Liver (tissue), 3 donors: ENCODE results near the gene ITGA11.

Source experiments
- CTCF ChIP-seq: fragments of 150-350 bp; IDR thresholded peaks from 2 replicates; pipeline ENCODE4 v1.5.1; 2017; ENCODE audit warnings: improper control_type of control experiment, low read depth, low read length; ENCODE audit not compliant: missing input control
- GABPA ChIP-seq, 2 donors: IDR thresholded peaks in 1 of 2; conservative IDR thresholded peaks in 1 of 2; 2 replicates each; pipeline ENCODE4 v1.6.1; 2016; ENCODE audit warnings: antibody characterized with exemption in 2 of 2, mild to moderate bottlenecking in 1 of 2, moderate library complexity in 1 of 2
- HNF4A ChIP-seq, 2 donors: conservative IDR thresholded peaks; 2 replicates each; pipeline ENCODE4 v1.6.1; 2016; ENCODE audit warnings: antibody characterized with exemption in 2 of 2, mild to moderate bottlenecking in 2 of 2
- HNF4G ChIP-seq: IDR thresholded peaks from 2 replicates; pipeline ENCODE4 v1.6.1; 2016; ENCODE audit warnings: antibody characterized with exemption
- REST ChIP-seq: IDR thresholded peaks from 2 replicates; pipeline ENCODE4 v1.6.1; 2016; ENCODE audit warnings: antibody characterized with exemption, mild to moderate bottlenecking
- TAF1 ChIP-seq: conservative IDR thresholded peaks from 2 replicates; pipeline ENCODE4 v1.6.1; 2016; ENCODE audit warnings: antibody characterized with exemption, mild to moderate bottlenecking
- YY1 ChIP-seq: IDR thresholded peaks from 2 replicates; pipeline ENCODE4 v1.6.1; 2016; ENCODE audit warnings: antibody characterized with exemption, mild to moderate bottlenecking
- TF ChIP-seq, protein P1 (sequence below): IDR thresholded peaks from 2 replicates; pipeline ENCODE4 v1.6.1; 2016; ENCODE audit warnings: antibody characterized with exemption
- TF ChIP-seq, protein P2 (sequence below): IDR thresholded peaks from 2 replicates; pipeline ENCODE4 v1.6.1; 2016; ENCODE audit warnings: antibody characterized with exemption
- donor health status: healthy.
- donor health status: healthy.

- TF ChIP-seq, protein P1, sequence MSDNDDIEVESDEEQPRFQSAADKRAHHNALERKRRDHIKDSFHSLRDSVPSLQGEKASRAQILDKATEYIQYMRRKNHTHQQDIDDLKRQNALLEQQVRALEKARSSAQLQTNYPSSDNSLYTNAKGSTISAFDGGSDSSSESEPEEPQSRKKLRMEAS, result no peak
- TF ChIP-seq CTCF (no peak), REST (no peak), TAF1 (no peak), HNF4G (no peak), GABPA (IDR thresholded peaks at IDR 0.05 in 1 of 2, conservative IDR thresholded peaks at IDR 0.05 in 1 of 2) (no peak), YY1 (no peak), HNF4A (conservative IDR thresholded peaks at IDR 0.05) (no peak)
- TF ChIP-seq, protein P2, sequence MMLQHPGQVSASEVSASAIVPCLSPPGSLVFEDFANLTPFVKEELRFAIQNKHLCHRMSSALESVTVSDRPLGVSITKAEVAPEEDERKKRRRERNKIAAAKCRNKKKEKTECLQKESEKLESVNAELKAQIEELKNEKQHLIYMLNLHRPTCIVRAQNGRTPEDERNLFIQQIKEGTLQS, result no peak
Measured at GRCh38 chr15:68425428-68426060, 6.4 kb downstream of the ITGA11 start.
